ENCODE results near the gene SERINC2. TPM values are rescaled to one million over a fixed set of nuclear protein-coding genes. Genes with fewer than 3 reads are reported as not detected.
"Not testable (repeated sequence)": the region's sequence is repeated elsewhere in the genome, so short reads cannot be mapped to it uniquely, and the experiment has no call there.

SERINC2 gene
- total RNA-seq, 1 donor from 2014 or later = 10.0 TPM

GRCh38 chr1:31382379-31382989, 30.5 kb upstream of the SERINC2 start:
- no peak for DNase-seq (ENCODE audit: low spot score)

GRCh38 chr1:31383967-31384366, 29.0 kb upstream of the SERINC2 start:
- no peak for DNase-seq (ENCODE audit: low spot score)

GRCh38 chr1:31386576-31387243, 26.3 kb upstream of the SERINC2 start:
- not testable (repeated sequence) for DNase-seq (ENCODE audit: low spot score)

GRCh38 chr1:31387612-31388011, 25.4 kb upstream of the SERINC2 start:
- DNase-seq (ENCODE audit: low spot score) = no peak

- no peak for DNase-seq (ENCODE audit: low spot score)
These were observed 23.4 kb upstream of the SERINC2 start for GRCh38 chr1:31389616-31390015.

GRCh38 chr1:31390071-31390470, 22.9 kb upstream of the SERINC2 start:
- no peak for DNase-seq (ENCODE audit: low spot score)

- no peak for DNase-seq (ENCODE audit: low spot score)
These were observed 19.6 kb upstream of the SERINC2 start for GRCh38 chr1:31393463-31393862.

GRCh38 chr1:31394584-31395193, 18.3 kb upstream of the SERINC2 start:
- DNase-seq (ENCODE audit: low spot score) = peak; percentile 95

- DNase-seq (ENCODE audit: low spot score) = no peak
These were observed 16.2 kb upstream of the SERINC2 start for GRCh38 chr1:31396633-31397351.

GRCh38 chr1:31397360-31398095, 15.5 kb upstream of the SERINC2 start:
- DNase-seq (ENCODE audit: low spot score) = no peak

- DNase-seq (ENCODE audit: low spot score) = no peak
These were observed 14.8 kb upstream of the SERINC2 start for GRCh38 chr1:31398246-31398645.

- DNase-seq (ENCODE audit: low spot score) = no peak
These were observed 13.0 kb upstream of the SERINC2 start for GRCh38 chr1:31399976-31400375.

GRCh38 chr1:31400393-31400792, 12.6 kb upstream of the SERINC2 start:
- DNase-seq (ENCODE audit: low spot score) = no peak

- DNase-seq (ENCODE audit: low spot score) = no peak
These were observed 11.8 kb upstream of the SERINC2 start for GRCh38 chr1:31401241-31401640.

GRCh38 chr1:31405578-31406245, 7.3 kb upstream of the SERINC2 start:
- no peak for DNase-seq (ENCODE audit: low spot score)

GRCh38 chr1:31407029-31407626, 5.9 kb upstream of the SERINC2 start:
- no peak for DNase-seq (ENCODE audit: low spot score)

GRCh38 chr1:31408788-31409318, 4.2 kb upstream of the SERINC2 start:
- DNase-seq (ENCODE audit: low spot score) = no peak

GRCh38 chr1:31409946-31410858, 2.8 kb upstream of the SERINC2 start:
- no peak for DNase-seq (ENCODE audit: low spot score)

GRCh38 chr1:31410871-31411270, 2.1 kb upstream of the SERINC2 start:
- no peak for DNase-seq (ENCODE audit: low spot score)
